SK-N-SH (cell line): ENCODE results near the gene CD40LG. TPM values are rescaled to one million over a fixed set of nuclear protein-coding genes. Genes with fewer than 3 reads are reported as not detected.

Experiments used
- CTCF ChIA-PET: fragments of 300-600, 350-600 bp; formaldehyde crosslinking; extraction: SDS; loops from one replicate; lab custom pipeline; 2021; lab: Yijun Ruan, JAX
- POLR2A ChIA-PET: fragments of 350-600 bp; sonication (Branson Sonifier 250); formaldehyde crosslinking; extraction: SDS; loops from one replicate; lab custom pipeline; 2020; ENCODE audit warnings: antibody characterized with exemption, inconsistent platforms; lab: Yijun Ruan, JAX
- DNase-seq: peaks from one replicate; pipeline ENCODE4 v3.0.0; 2012
- H2AFZ ChIP-seq: fragments of 200-600 bp; sonication (generic); 2 replicates; pipeline ENCODE4 v1.8.1; 2016; ENCODE audit warnings: antibody characterized with exemption, mild to moderate bottlenecking, low read depth
- H3F3A ChIP-seq: fragments of 200-600 bp; sonication (generic); replicated peaks from 2 replicates; pipeline ENCODE3; 2016; ENCODE audit warnings: antibody characterized with exemption, mild to moderate bottlenecking; ENCODE audit not compliant: insufficient read depth
- H3K27ac ChIP-seq, 2 experiments: fragments of 200-500 bp in 1 of 2; fragments of 200-600 bp in 1 of 2; sonication (Bioruptor generic) in 1 of 2; sonication (generic), shearing (Covaris generic) in 1 of 2; 2 replicates each; pipeline versions ENCODE4 v1.5.1 to v1.6.1; 2014 to 2016; ENCODE audit warnings: low read depth in 2 of 2, inconsistent platforms in 1 of 2, low read length in 1 of 2, mild to moderate bottlenecking in 1 of 2, mixed read lengths in 1 of 2
- H3K27me3 ChIP-seq: fragments of 200-600 bp; sonication (generic), shearing (Covaris generic); 2 replicates; pipeline ENCODE4 v1.6.1; 2016; ENCODE audit warnings: mixed run types; ENCODE audit not compliant: insufficient read depth
- H3K36me3 ChIP-seq, 2 experiments: fragments of 200-500 bp in 1 of 2; fragments of 200-600 bp in 1 of 2; sonication (Bioruptor generic) in 1 of 2; sonication (generic) in 1 of 2; replicated peaks in 1 of 2; 2 replicates each; pipeline versions ENCODE3 to v1.5.1; 2014 to 2016; ENCODE audit warnings: low read length in 1 of 2, mild to moderate bottlenecking in 1 of 2; ENCODE audit not compliant: insufficient read depth in 2 of 2, control insufficient read depth in 1 of 2
- H3K4me1 ChIP-seq, 2 experiments: fragments of 200-500 bp in 1 of 2; fragments of 200-600 bp in 1 of 2; sonication (Bioruptor generic) in 1 of 2; sonication (generic), shearing (Covaris generic) in 1 of 2; 2 replicates each; pipeline versions ENCODE4 v1.5.1 to v1.6.1; 2014 to 2016; ENCODE audit warnings: low read depth in 1 of 2, low read length in 1 of 2, mixed run types in 1 of 2; ENCODE audit not compliant: insufficient read depth in 2 of 2, control insufficient read depth in 1 of 2
- H3K4me2 ChIP-seq: fragments of 200-600 bp; sonication (generic), shearing (Covaris generic); 2 replicates; pipeline ENCODE4 v1.6.1; 2017; ENCODE audit warnings: mixed run types
- H3K4me3 ChIP-seq, 2 experiments: fragments of 200-500 bp in 1 of 2; fragments of 200-600 bp in 1 of 2; sonication (Bioruptor generic) in 1 of 2; sonication (generic), shearing (Covaris generic) in 1 of 2; 2 replicates each; pipeline versions ENCODE4 v1.5.1 to v1.8.1; 2014 to 2016; ENCODE audit warnings: low read depth in 2 of 2, inconsistent platforms in 1 of 2, low read length in 1 of 2, mild to moderate bottlenecking in 1 of 2, mixed read lengths in 1 of 2, moderate library complexity in 1 of 2
- H3K79me2 ChIP-seq: fragments of 200-600 bp; sonication (generic); 2 replicates; pipeline ENCODE4 v1.8.1; 2017; ENCODE audit warnings: mild to moderate bottlenecking; ENCODE audit not compliant: insufficient read depth
- H3K9ac ChIP-seq: fragments of 200-600 bp; sonication (generic); 2 replicates; pipeline ENCODE4 v1.6.1; 2017; ENCODE audit warnings: mixed run types
- H3K9me2 ChIP-seq: fragments of 200-600 bp; sonication (generic); 2 replicates; pipeline ENCODE4 v1.6.1; 2017; ENCODE audit warnings: mixed run types
- H3K9me3 ChIP-seq: fragments of 200-600 bp; sonication (generic); 2 replicates; pipeline ENCODE4 v1.6.1; 2017; ENCODE audit warnings: mixed run types, mild to moderate bottlenecking, moderate library complexity
- H4K20me1 ChIP-seq: fragments of 200-600 bp; sonication (generic); 2 replicates; pipeline ENCODE4 v1.6.1; 2017; ENCODE audit warnings: mild to moderate bottlenecking, mixed run types; ENCODE audit not compliant: insufficient read depth
- CTCF ChIP-seq: fragments of 200-600 bp; sonication (generic); IDR thresholded peaks from 2 replicates; pipeline ENCODE4 v1.6.1; 2017; ENCODE audit warnings: antibody characterized with exemption, mild to moderate bottlenecking, moderate library complexity
- FOSL2 ChIP-seq: IDR thresholded peaks from 2 replicates; pipeline ENCODE4 v1.4.0; 2012; ENCODE audit warnings: low read depth, mild to moderate bottlenecking, moderate library complexity, borderline replicate concordance
- FOXM1 ChIP-seq: IDR thresholded peaks from 2 replicates; pipeline ENCODE4 v1.4.0; 2012; ENCODE audit warnings: low read depth, mild to moderate bottlenecking
- MAX ChIP-seq: IDR thresholded peaks from 2 replicates; pipeline ENCODE4 v1.4.0; 2012; ENCODE audit warnings: low read depth
- MXI1 ChIP-seq: IDR thresholded peaks from 2 replicates; pipeline ENCODE4 v1.6.1; 2012; ENCODE audit warnings: mild to moderate bottlenecking, low read depth, low read length, improper control_type of control experiment
- NFIC ChIP-seq: IDR thresholded peaks from 2 replicates; pipeline ENCODE4 v1.4.0; 2012; ENCODE audit warnings: borderline replicate concordance
- POLR2AphosphoS5 ChIP-seq: IDR thresholded peaks from 2 replicates; pipeline ENCODE4 v1.6.1; 2012; ENCODE audit warnings: low read depth, low read length
- REST ChIP-seq: IDR thresholded peaks from 2 replicates; pipeline ENCODE4 v1.6.1; 2012; ENCODE audit warnings: mild to moderate bottlenecking, low read depth, low read length, moderate library complexity
- SIN3A ChIP-seq: IDR thresholded peaks from 2 replicates; pipeline ENCODE4 v1.6.1; 2012; ENCODE audit warnings: low read depth, mild to moderate bottlenecking, low read length, moderate library complexity, borderline replicate concordance
- TAF1 ChIP-seq: IDR thresholded peaks from 2 replicates; pipeline ENCODE4 v1.6.1; 2012; ENCODE audit warnings: low read depth, mild to moderate bottlenecking, low read length, moderate library complexity, borderline replicate concordance
- TCF12 ChIP-seq: IDR thresholded peaks from 2 replicates; pipeline ENCODE4 v1.4.0; 2012
- USF1 ChIP-seq: IDR thresholded peaks from 2 replicates; pipeline ENCODE4 v1.4.0; 2012; ENCODE audit warnings: low read depth, borderline replicate concordance
- YY1 ChIP-seq: IDR thresholded peaks from 2 replicates; pipeline ENCODE4 v1.4.0; 2012; ENCODE audit warnings: low read depth, mild to moderate bottlenecking
- ZBTB33 ChIP-seq: IDR thresholded peaks from 2 replicates; pipeline ENCODE4 v1.4.0; 2012; ENCODE audit warnings: low read depth, borderline replicate concordance
- WGBS: methylation state at CpG from one replicate; pipeline ENCODE4 v1.1.6; 2017; ENCODE audit warnings: low lambda C conversion rate; 5-methylcytosine and 5-hydroxymethylcytosine counted together
- polyA plus RNA-seq, 3 experiments: library from polyadenylated mRNA; depleted of rRNA; stranded (reverse); fragments of >200 nt; gene quantifications; 2 replicates each; pipeline ENCODE4 v1.2.3, GENCODE V29; 2012

The CD40LG gene
- polyA plus RNA-seq, 1 of the 3 experiments (the other 2 are of a cell fraction) = not detected

- Histone ChIP-seq H3K27me3 (peaks cover 1% of the 10 kb centered on the region; the same call in 1 of the 2 replicates), H3K36me3 (no peaks in the 10 kb centered on the region), H3K9me3 (no peaks in the 10 kb centered on the region), H3K4me3 (no peak overlapping the region), H3K4me1 (no peaks in the 10 kb centered on the region), H3F3A (no peaks in the 10 kb centered on the region), H3K27ac (no peak overlapping the region), H4K20me1 (no peaks in the 10 kb centered on the region), H3K79me2 (no peaks in the 10 kb centered on the region), H3K4me2 (no peak overlapping the region)
- WGBS = 27% methylated on average over 5 of the region's 6 CpGs
- no peak for DNase-seq
- POLR2A ChIA-PET = no interaction called here
- TF ChIP-seq MAX (no peak), YY1 (no peak), CTCF (no peak), NFIC (no peak), TAF1 (no peak), REST (no peak), MXI1 (no peak), USF1 (no peak)
- TF ChIP-seq, all 33 proteins: peak for 0
- CTCF ChIA-PET = no interaction called here
- Histone ChIP-seq H3K9me2 (no peaks in the 10 kb centered on the region), H2AFZ (no peak overlapping the region), H3K9ac (no peak overlapping the region)
Measured at GRCh38 chrX:136629084-136629750, 18.7 kb upstream of the CD40LG start.

GRCh38 chrX:136630881-136631280, 17.1 kb upstream of the CD40LG start:
- H3K4me3 ChIP-seq = no peak overlapping the region
- H3K27ac ChIP-seq = no peak overlapping the region
- no peak overlapping the region for H3K4me2 ChIP-seq
- ChIA-PET POLR2A (no interaction called here), CTCF (no interaction called here)
- H3K9me2 ChIP-seq = no peaks in the 10 kb centered on the region
- H3K79me2 ChIP-seq = no peaks in the 10 kb centered on the region
- H3K36me3 ChIP-seq = no peaks in the 10 kb centered on the region
- H3K9ac ChIP-seq = no peak overlapping the region
- H3K9me3 ChIP-seq = no peaks in the 10 kb centered on the region
- H4K20me1 ChIP-seq = no peaks in the 10 kb centered on the region
- peaks cover 3% of the 10 kb centered on the region; the same call in 1 of the 2 replicates for H3K27me3 ChIP-seq
- DNase-seq = no peak
- 0% methylated on average over 1 of the region's 1 CpG for WGBS
- no peak overlapping the region for H2AFZ ChIP-seq
- H3F3A ChIP-seq = no peaks in the 10 kb centered on the region
- no peaks in the 10 kb centered on the region for H3K4me1 ChIP-seq
- no peak for TF ChIP-seq CTCF
- TF ChIP-seq ZBTB33 = no peak
- no peak for TF ChIP-seq YY1
- TF ChIP-seq SIN3A = no peak
- TF ChIP-seq POLR2AphosphoS5 = no peak
- TF ChIP-seq FOXM1 = no peak
- no peak for TF ChIP-seq FOSL2
- TF ChIP-seq TCF12 = no peak
- no peak for TF ChIP-seq MXI1
